GM12891 (cell line): Measurements from ENCODE around the gene TUBB1.

Experiments
- POLR2A ChIP-seq: IDR thresholded peaks from 2 replicates; pipeline ENCODE4 v1.6.1; 2011; ENCODE audit warnings: low read depth, low read length, control low read depth
- POLR2AphosphoS5 ChIP-seq: IDR thresholded peaks from 2 replicates; pipeline ENCODE4 v1.6.1; 2011; ENCODE audit warnings: low read depth, low read length, control low read depth
- TAF1 ChIP-seq: IDR thresholded peaks from 2 replicates; pipeline ENCODE4 v1.6.1; 2011; ENCODE audit warnings: low read depth, low read length, control low read depth

GRCh38 chr20:59039233-59039632 lies 20.0 kb downstream of the TUBB1 start:
- TF ChIP-seq TAF1 (no peak), POLR2A (no peak), POLR2AphosphoS5 (no peak)
